ENCODE data around the gene BRD4.
"Not testable (repeated sequence)": the region's sequence is repeated elsewhere in the genome, so short reads cannot be mapped to it uniquely, and the experiment has no call there.

DNA sequence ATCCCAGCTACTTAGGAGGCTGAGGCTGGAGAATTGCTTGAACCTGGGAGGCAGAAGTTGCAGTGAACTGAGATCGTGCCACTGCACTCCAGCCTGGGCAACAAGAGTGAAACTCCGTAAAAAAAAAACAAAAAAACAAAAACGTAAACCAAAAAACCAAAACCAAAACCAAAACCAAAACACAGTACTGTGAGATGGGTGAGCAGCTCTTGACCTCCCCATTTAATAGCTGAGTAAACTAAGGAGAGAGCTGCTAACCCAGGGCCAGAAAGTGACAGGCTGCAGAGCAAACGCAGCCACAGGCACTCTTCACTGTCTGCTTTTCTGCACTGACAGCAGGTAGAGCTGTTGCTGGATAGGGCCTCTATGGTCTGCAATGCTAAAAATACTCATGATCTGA is 27.7 kb upstream of the BRD4 start:
- not testable (repeated sequence) for TF ChIP-seq ZMYM4 (CRISPR knock-in tag; IDR thresholded peaks at IDR 0.05); ZNF546 (CRISPR knock-in tag; conservative IDR thresholded peaks at IDR 0.05)
